ENCODE results near the gene TRAF1.

DNA sequence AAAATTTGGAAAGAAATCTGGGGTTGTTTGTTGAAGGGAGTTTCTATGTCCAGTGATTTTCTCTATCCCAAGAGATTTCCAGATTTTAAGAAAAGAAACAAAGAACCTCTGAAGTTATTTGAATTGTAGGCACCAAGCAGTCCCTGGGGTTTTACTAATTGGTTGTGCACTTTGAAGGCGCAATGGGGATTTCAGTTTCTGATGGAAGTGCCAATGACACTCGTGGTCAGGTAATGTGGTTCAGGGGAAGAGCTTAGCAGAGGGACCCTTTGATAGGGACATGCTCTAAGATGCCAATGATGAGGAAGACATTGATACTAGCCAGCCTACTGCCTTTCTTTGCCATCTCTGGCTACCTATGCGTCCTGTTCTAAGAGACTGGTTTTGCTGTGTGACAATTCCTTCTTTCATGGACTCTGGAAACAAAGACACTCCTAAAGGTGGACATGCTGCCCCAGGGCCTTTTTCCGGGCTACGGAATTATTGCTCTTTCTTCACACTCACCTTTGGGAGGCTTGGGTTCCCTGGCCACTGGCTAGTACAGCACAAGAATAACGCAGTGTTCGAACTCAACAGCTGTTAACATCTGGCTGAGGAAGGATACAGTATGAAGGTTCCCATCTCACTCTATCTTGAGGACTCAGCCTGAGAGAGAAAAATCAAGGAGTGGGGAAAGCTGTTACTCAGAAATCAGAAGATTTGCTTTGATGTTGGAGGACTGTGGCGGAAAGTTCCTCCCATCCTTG, 6.9 kb upstream of the TRAF1 start:
- TF ChIP-seq, protein P1, sequence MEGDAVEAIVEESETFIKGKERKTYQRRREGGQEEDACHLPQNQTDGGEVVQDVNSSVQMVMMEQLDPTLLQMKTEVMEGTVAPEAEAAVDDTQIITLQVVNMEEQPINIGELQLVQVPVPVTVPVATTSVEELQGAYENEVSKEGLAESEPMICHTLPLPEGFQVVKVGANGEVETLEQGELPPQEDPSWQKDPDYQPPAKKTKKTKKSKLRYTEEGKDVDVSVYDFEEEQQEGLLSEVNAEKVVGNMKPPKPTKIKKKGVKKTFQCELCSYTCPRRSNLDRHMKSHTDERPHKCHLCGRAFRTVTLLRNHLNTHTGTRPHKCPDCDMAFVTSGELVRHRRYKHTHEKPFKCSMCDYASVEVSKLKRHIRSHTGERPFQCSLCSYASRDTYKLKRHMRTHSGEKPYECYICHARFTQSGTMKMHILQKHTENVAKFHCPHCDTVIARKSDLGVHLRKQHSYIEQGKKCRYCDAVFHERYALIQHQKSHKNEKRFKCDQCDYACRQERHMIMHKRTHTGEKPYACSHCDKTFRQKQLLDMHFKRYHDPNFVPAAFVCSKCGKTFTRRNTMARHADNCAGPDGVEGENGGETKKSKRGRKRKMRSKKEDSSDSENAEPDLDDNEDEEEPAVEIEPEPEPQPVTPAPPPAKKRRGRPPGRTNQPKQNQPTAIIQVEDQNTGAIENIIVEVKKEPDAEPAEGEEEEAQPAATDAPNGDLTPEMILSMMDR (IDR thresholded peaks at IDR 0.05): no peak
- TF ChIP-seq POLR2A (IDR thresholded peaks at IDR 0.05): no peak

Data from testis (tissue), 2 donors.